Activated gamma-delta T cell (primary cell): ENCODE results near the gene CIAO2A.
"Not testable (repeated sequence)": the region's sequence is repeated elsewhere in the genome, so short reads cannot be mapped to it uniquely, and the experiment has no call there.

Experiments
- DNase-seq: peaks from one replicate; lab custom pipeline; 2025; lab: John Stamatoyannopoulos, UW
- total RNA-seq, 2 donors: gene quantifications; one replicate each; lab custom pipeline; 2026; lab: John Stamatoyannopoulos, UW

Gene CIAO2A, protein sequence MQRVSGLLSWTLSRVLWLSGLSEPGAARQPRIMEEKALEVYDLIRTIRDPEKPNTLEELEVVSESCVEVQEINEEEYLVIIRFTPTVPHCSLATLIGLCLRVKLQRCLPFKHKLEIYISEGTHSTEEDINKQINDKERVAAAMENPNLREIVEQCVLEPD
- 31.9 to 37.3 reads per million in 2 donors for total RNA-seq

DNA sequence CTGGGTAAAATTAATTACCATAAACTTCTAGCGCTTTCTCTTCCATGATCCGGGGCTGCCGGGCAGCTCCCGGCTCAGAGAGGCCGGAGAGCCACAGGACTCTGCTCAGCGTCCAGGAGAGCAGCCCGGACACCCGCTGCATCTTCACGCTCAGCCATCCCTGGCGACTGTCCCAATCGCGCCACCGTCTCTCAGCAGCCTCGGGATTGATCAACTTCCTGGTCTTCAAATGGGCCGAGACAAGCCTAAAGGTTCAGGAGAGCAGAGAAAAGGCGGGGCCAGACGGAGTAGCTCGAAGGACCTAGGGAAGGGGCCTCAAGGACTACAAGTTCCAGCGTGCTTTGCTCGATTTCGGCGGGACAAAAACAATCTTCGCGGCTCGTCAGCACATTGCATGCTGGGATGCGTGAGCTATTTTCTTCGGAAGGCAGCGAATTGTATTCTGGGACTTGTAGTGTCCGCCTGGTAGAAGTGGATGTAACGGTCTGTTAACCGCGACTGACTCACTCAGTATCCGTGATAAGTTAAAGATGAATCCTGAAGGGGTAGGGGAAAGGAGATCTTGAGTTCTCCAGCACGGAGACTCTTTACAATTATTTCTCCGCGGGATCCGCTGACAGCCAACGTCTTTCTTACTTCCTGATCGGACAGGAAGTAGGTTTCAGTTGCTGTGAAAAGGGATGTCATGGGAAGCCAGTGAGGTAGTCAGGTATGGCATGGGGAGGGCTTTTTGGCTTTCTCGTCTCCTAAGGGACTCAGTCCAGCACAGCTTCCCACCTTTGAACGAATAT lies at the start of gene CIAO2A:
CIAO2A (minus strand) TSS at position 212 of the 791 bp plus-strand sequence; CDS start at position 142, 70 bp downstream.
- DNase-seq: no peak

DNA sequence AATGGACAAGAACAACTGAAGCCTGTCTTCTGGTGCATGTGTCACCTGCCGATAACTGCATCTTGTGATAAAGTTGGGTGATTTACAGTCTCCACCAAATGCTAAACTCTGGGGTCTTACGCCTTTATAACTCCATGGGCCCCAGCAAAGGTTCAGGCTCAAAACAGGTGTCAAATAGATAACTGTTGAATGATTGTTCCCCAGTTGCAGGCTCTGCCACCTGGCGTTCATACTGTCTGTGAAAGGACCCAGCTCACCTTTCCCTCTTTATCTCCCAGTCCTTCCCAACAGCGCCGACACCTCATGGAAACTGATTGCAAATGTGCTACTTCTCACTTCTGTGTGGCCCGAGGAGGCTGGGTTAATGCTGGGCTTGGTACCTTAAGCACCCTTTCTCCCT lies 49.6 kb upstream of the CIAO2A start:
- DNase-seq: no peak

DNA sequence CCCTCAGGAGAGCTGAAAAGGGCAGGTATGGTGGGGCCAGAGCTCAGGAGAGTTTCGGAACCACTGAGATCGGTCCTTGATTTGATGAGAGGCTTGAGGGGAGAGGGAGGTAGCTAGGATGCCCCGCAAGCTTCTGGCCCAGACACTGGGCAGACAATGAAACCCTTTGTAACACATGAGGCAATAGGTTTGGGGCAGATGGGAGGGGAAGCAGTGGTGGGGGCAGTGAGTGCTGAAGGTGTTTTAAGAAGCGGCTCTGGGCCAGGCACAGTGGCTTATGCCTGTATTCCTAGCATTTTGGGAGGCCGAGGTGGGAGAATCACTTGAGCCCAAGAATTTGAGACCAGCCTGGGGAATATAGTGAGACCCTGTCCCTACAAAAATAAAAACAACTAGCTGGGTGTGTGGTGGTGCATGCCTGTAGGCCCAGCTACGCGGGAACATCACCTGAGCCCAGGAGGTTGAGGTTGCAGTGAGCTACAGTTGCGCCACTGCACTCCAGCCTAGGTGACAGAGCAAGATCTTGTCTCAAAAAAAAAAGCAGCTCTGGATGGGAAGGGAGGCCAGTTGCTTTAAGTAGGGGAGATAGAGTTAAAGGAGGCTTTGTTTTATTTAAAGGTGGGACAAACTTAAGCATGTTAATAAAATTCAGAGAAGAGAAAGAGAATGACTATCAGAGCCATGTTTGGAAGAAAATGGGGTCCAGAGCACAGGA lies 48.3 kb upstream of the CIAO2A start:
- no peak for DNase-seq

DNA sequence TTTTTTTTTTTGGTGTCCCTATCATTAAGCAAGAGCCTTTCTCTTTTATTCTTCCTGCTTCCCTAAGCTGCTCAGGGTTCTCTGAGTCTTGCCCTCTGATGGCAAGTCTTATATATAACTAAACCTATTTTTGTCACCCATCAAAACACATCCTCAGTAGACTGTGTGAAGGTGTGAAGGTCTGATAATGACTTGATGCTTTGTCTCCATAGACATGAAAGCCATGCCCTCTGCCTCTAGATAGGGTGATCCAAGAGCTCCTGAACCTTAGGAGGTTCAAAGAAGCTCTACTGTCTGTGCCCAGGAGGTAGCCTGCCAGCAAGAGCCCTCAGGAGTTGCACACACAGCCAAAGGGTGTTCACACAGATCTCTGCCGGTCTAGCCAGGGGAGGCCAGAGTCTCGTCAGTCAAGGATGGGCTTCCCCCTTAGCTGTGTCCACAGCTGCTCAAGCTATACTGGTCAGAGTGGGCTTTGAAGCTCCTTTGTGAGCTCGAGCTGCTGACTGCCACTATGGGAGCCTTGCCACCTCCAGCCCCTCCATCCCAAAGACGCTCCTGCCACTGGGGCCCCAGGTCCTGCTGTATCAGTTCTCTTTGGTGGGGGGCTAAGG lies 44.8 kb upstream of the CIAO2A start:
- no peak for DNase-seq

- DNase-seq: no peak
Observed at GRCh38 chr15:64137226-64137833, 43.7 kb upstream of the CIAO2A start.

GRCh38 chr15:64136347-64136746 lies 42.7 kb upstream of the CIAO2A start:
- DNase-seq: no peak

GRCh38 chr15:64134345-64134829 lies 40.7 kb upstream of the CIAO2A start:
- DNase-seq: no peak

- DNase-seq: no peak
Observed at GRCh38 chr15:64133623-64134344, 40.1 kb upstream of the CIAO2A start.

DNA sequence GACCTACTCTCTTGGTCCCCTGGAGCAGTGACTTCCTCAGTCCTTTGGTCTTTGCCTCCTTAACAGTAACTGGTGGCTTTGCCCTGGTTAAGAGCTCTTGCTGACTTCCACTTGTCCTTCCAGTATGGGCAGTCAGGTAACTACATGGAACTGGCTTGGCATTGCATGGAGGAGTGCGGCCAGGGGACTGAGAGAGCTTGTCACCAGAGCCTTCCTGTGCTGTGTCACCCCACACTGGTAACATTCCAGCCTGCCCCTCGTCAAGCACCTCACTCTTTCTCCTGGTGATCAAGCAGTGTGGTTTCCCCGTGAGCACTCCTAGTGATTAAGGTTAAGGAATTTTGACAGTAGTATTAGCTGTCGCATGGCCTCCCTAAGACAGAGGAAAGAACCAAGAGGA lies 38.6 kb upstream of the CIAO2A start:
- DNase-seq: no peak

- DNase-seq: no peak
Observed at GRCh38 chr15:64131547-64131946, 37.9 kb upstream of the CIAO2A start.

- no peak for DNase-seq
Observed at GRCh38 chr15:64130159-64130558, 36.5 kb upstream of the CIAO2A start.

GRCh38 chr15:64127521-64128270 lies 34.1 kb upstream of the CIAO2A start:
- DNase-seq: no peak

DNA sequence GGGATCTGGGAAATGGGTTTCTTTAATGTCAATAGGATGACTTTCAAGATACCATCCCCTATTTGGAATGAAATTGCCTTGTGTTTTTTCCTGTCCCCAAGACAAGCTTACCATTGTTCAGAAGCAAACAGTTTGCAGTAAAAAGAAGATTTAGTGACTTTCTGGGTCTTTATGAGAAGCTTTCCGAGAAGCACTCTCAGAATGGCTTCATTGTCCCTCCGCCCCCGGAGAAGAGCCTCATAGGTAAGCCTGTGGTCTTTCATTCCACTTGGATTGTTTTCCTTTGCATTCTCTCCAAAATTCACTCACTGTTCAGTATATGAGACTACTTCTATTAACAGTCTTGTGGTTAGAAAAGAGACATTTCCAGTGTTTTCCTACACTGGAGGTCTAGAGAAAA lies 32.3 kb upstream of the CIAO2A start:
- no peak for DNase-seq

DNA sequence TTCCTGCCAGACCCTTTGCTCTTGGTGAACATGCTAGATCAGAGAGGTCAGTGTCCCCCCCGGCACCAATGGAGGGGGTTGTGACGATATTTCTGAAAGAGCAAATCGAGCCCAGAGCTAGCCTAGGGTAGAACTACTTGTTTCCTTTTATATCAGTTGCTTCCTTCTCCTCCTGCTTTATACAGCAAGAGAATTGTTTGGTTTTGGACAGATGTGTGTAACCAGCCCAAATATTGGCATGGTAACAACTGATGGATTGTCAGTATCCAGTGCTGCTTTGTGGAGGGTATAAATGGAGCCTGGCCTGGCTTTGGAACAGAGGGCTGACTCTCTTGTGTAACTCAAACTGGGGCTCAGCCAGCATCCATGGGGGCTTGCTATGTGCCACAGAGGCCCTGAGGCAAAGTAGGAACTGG lies 29.3 kb upstream of the CIAO2A start:
- DNase-seq: no peak

- no peak for DNase-seq
Observed at GRCh38 chr15:64122444-64122843, 28.8 kb upstream of the CIAO2A start.

GRCh38 chr15:64121614-64122013 lies 28.0 kb upstream of the CIAO2A start:
- DNase-seq: no peak

GRCh38 chr15:64120322-64120721 lies 26.7 kb upstream of the CIAO2A start:
- not testable (repeated sequence) for DNase-seq

DNA sequence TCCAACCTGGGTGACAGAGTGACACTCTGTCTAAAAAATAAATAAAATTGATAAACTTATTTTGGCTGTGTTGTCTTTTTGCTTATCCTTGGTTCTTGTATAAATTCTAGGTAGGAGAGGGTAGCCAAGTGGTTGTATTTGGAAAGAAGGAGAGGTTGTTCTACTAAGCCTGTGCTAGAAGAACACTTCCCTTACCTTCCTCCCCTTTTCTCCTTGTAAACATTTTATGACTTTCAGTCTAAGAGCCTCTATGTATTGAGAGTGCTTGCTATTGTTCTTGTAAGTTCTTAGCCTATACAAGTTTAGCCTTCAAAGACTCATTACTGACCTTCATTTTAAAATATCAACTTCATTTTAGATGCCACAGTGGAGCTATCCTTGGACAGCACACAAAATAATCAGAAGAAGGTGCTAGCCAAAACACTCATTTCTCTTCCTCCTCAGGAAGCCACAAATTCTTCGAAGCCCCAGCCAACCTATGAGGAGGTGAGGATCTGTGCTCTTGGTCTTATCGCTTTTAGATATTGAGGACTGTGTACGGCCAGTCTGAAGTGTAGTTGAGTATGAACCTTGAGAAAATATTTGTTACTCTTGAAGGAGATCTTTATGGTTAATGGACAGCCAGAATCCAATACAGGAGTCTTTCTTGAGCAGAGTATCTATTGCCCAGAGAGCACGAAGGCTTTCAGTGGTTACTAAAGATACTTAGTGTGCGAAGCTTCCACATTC lies 24.3 kb upstream of the CIAO2A start:
- DNase-seq: no peak

- DNase-seq: no peak
Observed at GRCh38 chr15:64112904-64113303, 19.3 kb upstream of the CIAO2A start.
